GM20431 (cell line): ENCODE measurements around the gene TMCO2.

Experiments used
- in situ Hi-C: fragments of 300-500 bp; cut with MseI, MboI; formaldehyde crosslinking; loops from one replicate; pipeline ENCODE4 v1.15.0; 2020; ENCODE audit warnings: low sequenced_read_pairs; ENCODE audit not compliant: unreplicated experiment

TMCO2 gene

DNA sequence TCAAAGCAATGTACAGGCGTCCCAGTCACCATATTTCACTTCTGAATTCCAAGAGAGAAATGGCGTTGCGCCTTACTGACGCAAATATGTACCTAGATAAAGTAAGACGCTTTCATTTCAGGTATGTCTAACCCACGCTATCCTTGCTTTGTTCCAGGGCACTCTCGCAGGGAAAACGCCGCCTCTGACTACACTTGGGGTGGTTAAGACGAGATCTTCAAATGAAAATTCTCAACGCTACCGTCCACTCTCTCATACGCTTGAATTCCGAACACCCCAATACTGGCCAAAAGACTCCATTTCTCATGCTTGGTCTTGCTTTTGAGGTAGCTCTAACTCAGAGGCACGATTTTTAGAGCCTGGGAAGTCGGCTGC is 9.6 kb downstream of the TMCO2 start:
- in situ Hi-C loops: no loop called here

DNA sequence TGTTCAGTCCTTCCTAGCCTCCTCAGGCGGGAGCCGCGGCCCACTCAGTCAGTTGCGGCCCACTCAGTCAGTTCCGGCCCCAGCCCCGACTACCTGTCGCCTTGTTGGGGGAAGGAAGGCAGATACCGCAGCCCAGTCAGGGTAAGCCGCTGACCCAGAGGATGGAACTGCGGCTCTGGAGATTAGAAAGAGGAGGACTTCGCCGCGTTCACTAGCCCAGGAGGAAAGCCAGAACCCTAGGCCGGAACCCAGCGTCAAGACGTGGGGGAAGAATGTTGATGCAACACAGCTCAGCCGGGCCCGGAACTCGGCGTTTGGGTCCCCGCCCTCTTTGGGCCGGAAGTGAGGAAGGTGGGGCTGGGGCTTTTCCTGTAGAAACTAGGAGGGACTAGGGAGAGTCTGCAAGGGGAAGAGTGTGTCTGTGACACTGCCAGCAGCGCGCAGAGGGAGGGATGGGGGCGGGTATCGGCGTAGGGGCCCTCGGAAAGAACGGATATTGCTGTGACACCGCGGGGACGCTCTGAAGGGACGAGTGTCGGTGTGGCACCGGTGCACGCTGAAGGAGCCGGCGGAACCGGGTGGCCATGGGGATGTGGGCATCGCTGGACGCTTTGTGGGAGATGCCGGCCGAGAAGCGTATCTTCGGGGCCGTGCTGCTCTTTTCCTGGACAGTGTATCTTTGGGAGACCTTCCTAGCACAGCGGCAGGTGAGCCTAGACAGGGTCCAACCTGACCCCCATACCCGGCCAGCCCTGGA is 10.1 kb downstream of the TMCO2 start, which contains the start of gene ZMPSTE24:
ZMPSTE24 (plus strand) TSS at position 549 of the 757 bp plus-strand sequence; CDS start at position 585, 36 bp downstream.
- in situ Hi-C loops: no loop called here

DNA sequence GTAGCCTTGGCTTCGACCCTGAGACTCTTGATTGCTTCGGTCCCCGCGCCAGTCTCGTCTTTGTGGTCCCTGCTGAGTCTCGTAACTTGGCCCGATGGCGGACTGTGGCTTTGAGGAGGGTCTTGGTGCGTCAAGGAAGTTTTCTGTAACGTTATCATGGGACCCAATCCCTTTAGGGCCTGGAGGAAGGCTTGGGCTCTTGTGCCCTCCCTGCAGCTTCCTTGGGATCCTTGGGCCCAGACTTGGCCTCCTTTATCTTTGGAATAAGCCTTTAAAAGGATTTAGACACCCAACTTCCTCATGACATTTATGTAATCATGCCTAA is 10.7 kb downstream of the TMCO2 start:
- in situ Hi-C loops: no loop called here

DNA sequence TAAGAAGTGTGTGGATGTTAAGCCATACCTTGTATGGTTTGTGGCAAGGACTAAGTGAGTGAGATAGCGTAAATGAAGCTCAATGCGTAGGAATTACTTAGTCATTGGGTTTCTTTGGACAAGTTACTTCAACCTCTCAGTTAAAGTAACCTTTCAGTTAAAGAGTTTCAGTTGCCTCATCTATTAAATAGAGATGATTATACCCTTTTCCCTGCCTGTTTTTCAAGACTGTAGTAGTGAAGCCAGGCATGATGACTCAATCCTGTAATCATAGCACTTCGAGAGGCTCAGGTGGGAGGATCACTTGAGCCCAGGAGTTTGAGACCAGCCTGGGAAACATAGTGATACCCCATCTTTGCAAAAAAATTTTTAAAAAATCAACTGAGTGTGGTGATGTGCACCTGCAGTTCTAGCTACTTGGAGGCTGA is 16.6 kb downstream of the TMCO2 start:
- in situ Hi-C loops: no loop called here

DNA sequence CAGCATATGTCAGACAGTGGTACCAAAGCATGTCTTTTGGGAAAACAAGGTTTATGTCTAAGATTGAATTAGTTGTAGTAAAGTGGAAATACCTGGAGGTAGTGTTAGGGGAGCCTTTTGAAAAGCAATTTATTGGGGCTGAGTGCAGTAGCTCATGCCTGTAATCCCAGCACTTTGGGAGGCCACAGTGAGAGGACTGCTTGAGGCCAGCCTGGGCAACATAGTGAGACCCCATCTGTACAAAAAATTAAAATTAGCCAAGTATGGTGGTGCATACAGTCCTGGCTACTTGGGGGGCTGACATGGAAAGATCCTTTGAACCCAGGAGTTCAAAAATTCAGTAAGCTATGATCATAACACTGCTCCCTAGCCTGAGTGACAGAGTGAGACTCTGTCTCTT is 17.6 kb downstream of the TMCO2 start:
- in situ Hi-C loops: no loop called here

DNA sequence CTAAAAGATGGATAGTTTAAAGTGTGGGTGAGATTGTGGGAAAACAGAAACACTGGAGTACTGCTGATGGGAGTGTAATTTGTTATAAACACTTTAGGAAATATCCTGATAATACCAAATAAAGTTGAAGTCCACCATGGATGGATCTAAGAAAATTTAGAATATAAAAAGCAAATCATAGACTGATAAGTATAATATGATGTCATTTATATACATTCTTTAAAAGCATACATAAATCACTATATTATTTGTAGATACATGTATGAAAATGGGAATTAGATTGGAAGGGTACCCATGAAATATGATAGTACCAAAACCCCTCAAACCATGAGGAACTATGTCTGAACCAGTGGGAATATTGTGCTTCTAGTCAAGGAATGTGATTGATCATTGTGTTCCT is 18.2 kb downstream of the TMCO2 start:
- in situ Hi-C loops: no loop called here

DNA sequence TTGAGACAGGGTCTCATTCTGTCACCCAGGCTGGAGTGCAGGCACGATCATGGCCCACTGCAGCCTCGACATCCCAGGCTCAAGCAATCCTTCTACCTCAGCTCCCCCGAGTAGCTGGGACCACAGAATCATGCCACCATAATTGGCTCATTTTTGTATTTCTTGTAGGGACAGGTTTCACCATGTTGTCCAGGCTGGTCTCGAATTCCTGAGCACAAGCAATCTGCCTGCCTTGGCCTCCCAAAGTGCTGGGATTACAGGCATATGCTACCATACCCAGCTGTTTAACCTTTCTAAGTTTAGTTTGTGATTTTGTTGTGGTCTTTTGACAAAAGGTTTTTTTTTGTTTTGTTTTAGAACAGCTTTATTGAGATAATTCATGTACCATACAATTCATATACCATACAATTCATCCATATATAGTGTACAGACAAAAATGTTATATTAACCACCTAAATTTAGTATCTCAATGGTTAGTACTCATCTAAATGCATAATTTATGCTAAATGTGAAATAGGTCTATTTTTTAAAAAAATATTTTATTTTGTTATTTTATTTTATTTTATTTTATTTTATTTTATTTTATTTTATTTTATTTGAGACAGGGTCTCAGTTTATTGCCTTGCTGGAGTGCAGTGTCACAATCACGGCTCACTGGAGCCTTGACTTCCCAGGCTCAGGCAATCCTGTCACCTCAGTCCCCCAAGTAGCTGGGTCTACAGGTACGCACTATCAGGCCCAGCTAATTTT is 19.2 kb downstream of the TMCO2 start:
- in situ Hi-C loops: no loop called here

DNA sequence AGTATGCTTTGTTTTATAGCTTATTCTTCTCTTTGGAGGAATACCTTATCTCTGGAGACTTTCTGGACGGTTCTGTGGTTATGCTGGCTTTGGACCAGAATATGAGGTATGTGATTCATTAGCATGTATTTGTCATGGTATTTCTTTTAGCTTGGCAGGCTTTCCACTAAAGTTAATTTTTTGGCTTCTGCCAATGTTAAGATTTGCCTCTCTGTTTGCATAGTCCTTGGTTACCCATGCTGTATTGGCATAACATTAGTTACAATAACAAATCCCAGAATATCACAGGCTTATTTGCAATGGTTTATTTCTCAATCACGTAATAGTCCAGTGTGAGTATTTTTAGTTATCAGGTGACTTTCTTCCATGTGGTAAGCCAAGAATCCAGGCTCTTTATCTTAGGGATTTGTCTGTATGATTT is 20.0 kb downstream of the TMCO2 start:
- in situ Hi-C loops: no loop called here

DNA sequence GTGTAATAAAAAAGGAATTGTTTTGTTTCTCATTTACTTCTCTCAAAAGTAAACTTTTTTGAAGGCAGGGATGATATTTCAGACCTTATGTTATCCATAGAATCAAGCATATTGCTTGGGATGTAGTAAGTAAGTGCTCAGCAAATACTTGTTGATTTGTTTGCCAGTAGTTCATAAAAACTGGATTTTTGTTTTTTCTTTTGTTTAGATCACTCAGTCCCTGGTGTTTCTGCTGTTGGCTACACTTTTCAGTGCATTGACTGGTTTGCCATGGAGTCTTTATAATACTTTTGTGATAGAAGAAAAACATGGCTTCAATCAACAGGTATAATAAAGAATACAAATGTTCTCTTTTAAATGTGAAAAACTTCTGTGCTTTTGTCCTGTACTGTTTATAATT is 20.5 kb downstream of the TMCO2 start:
- in situ Hi-C loops: no loop called here

DNA sequence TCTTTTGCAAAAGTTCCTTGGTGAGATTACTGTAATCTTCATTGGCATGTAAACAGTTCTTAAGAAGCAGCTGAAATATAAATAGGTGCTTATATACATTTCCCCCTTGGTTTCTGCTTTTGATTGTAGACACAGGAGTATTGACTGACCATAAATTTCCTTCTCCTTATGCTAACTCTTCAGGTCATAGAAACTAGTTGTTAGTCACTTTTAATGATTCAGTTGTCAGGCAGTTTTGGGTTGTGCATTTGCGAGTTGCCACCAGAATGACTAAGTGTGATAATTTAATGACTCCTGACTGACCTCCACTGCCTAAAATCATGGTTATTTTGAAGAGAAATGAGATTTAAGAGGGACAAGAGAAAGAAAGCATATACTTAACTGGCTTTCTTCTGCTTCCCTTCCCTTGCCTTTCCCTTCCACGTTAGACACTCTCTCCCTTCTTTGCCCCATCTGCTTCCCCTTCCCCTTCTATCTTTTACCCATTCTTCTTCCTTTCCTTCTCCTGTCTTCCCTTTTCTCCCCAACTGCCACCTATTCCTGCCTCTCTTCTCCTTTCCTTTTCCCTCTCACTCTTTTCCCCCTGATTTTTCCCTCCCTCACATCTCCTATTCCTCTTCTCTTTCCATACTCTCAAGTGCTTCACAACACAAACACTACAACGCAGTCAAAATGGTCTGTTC is 22.6 kb downstream of the TMCO2 start:
- in situ Hi-C loops: no loop called here

DNA sequence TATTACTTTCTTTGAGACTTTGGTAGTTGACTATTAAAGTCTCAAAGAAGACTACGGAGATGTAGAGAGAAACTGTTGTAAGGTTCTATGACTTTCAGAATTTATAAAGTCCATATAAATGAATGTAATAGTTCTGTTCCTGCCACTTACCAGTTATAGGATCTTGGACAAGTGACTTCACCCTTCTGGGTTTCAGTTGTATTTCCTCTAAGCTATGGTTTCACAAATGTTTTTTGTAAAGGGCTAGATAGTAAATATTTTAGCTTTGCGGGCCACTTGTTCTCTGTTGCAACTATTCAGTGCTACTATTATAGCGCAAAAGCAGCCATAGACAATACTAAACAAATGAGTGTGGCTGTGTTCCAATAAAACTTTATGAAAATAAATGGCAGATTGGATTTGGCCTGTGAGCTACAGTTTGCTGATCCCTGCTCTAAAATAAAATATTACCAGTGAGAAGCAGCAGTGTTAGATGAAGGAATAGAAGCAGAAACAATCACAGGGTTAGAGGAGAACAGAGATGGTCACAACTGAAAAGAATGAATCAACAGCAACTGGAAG is 25.0 kb downstream of the TMCO2 start:
- in situ Hi-C loops: no loop called here

DNA sequence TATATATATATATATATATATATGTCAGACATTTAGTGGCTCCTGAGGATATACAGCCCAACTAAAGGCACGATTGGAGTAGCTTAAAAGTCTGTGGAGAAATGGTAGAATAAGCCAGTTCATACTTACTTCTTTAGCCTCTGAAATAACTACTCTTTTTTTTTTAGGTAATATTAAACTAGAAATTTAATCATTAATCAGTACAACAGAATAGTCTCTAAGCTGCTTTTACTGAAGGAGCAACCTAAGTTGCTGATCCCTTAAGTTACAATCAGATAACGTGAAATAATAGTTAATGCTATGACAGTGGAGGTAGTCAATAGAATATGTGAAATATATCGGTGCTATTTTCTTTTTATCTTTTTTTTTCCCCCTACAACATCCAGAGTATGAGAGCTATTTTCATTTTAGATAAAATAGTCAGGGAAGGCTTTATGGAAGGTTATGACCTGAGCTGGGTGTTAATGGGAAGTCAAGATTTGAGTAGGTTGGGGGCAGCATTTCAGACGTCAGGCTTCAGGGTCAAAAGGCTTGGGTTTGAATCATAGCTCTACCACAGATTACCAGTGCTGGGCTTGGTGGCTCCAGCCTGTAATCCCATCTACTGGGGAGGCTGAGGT is 25.9 kb downstream of the TMCO2 start:
- in situ Hi-C loops: no loop called here

DNA sequence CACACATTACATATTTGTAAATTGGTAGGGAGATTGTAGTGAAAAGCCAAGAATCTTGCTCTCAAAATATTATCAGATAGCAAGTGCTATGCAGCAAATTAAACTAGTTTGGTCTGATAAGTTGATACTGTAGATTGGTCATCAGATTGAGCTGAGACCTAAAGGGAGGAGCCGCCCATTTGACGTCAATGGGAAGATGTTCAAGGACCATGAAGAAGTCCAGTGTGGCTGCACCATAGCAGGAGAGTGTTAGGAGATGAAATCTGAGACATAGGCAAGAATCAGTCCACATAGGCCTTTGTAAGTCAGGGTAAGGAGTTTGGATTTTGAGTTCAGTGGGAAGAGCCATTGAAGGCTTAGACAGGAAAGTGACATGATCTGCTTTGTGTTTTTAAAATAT is 26.6 kb downstream of the TMCO2 start:
- in situ Hi-C loops: no loop called here

DNA sequence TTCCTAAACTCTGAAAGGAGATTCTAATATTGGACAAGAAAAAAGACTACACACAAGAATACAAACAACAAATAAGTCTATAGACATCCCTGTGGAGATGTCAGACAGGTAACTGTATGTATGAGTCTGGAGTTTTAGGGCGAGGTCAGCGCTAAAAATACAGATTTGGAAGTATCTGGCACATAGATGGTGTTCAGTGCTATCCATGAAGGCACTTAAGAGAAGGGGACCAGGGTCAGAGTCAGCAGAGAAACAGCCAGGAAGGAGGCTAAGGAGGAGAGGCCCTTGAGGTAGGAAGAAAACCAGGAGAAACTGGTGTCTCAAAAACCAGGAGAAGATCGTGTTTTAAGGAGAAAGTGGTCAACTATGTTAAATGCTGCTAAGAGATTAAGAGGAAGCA is 28.4 kb downstream of the TMCO2 start:
- in situ Hi-C loops: no loop called here

DNA sequence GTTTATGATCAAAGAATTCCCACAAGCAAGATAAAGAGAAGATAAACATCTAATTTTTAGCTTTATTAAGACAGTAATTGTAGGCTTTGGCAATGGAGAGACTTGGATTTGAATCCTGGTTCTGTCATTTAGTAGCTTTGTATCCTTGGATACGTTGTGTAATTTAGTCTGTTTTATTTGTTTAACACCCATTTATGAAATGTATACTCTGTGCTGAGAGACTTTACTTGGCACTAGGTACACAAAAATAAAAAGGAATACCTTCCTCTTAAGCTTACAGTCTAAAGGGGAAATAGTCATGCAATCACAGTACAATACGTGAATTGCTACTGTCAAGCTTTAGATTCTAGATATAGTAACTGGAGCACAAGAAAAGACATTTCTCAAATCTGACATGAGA is 34.1 kb downstream of the TMCO2 start:
- in situ Hi-C loops: no loop called here

DNA sequence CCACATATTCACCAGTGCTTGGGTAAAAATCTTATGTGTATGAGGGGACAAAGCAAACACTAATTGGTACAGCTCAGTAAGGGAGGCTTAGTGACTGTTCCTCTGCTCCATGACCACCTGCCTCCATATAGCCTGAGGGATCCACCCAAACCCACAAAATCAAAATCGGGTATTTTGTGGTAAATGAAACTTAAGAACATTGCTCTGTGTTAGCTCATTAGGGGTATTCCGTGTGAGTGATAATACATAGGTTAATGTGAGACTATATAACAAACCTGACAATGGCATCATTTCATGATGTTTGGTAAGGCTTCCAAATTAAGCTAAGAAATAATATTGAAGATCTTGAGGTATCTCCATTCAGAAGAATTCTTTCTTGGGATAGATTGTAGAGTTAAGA is 43.6 kb downstream of the TMCO2 start:
- in situ Hi-C loops: no loop called here

DNA sequence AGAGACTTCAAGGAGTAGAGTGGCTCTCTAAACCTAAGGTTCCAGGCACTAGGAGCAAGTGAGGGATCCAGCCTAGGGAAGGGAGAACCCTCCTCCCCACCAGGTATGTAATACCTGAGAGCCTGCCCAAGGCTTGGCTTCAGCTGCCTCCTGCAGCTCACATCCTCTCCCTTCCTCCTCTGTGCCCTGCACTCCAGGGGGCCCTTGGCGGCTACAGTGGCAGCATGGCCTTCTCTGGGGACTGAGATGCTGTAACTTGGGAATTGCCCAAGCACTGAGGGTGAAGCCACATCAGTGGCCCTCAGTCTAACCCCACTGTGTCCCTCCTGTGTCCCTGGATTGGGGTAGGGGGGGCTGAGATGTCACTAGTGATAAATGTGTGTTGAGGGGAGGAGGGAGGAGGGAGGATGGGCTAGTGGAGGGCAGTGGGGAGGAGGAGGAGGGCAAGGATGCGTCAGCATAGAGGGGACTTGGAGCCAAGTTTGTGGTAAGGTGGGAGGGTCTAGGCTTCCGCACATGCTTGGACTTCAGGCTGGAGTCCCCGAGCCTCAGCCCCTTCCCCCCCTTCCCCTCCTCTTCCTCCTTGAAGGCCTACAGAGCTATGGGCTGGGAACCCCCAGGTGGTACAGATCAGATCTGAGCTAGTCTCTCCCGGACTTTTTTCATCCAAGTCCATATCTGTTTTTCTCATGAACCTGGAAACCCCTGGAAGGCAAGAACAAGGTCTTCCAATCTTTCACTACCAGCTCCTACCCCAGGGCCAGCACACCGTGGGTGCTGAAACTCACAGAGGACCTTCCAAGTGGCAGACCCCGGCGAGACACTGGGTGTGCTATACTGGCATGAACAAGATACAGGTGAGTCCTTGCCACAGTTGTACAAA is 51.9 kb downstream of the TMCO2 start:
- in situ Hi-C loops: no loop called here

DNA sequence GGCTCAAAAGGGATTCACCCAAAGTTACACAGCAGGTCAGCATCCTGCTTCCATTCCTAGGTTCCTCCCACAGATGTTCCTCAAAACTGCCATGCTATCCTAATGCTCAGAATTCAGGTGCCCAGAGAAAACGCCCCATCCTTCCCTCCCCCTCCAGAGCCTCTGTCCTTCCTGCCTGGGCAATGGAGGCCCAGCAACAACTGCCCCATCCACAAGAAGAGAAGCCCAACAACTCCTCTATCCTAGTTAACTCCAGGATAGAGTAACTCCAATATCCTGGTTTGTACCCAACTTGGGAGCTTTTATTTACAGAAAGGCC is 52.5 kb downstream of the TMCO2 start:
- in situ Hi-C loops: no loop called here

DNA sequence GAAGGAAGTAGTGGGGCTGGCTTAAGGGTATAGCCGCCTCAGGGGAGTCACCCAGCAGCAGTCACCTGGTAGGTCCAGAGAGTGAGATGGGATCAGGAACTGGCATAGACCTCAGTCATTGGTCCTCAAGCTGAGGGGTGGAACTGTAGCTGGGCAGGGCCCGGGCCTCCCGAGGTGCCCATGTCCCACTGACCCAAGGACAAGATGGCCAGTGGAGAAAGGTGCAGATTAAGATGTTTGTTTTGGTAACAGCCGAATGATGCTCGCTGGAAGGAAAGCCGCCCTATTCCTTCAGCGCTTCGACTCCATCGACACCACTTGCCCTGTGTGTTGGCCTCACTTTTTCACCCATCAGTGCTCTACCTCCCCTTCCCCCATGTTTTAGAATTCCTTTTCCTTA is 52.9 kb downstream of the TMCO2 start:
- in situ Hi-C loops: no loop called here

DNA sequence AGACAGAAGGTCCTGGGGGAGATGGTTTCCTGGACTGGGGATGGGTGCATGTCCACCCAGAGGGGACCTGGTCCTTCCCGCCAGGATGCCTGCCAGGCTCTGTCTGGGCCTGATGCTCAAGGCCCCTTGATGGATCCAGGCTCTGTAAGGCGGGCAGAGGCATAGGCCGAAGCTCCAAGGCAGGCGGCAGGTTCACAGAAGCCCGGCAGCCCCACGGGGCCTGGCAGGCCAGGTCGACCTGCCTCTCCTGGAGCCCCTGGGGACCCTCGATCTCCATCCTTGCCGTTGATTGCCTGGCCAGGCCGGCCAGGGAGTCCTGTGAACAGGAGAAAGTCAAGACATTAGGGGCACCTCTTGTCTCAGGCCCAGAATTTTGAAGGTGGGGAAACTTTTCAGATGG is 53.3 kb downstream of the TMCO2 start:
- in situ Hi-C loops: no loop called here
